Measurements from ENCODE around the gene GPC5.

- TF ChIP-seq YY1 (IDR thresholded peaks at IDR 0.05; ENCODE audit: insufficient read depth, insufficient read length) (no peak), SUZ12 (IDR thresholded peaks at IDR 0.05; ENCODE audit: extremely low read depth, insufficient read depth, insufficient read length) (no peak)
These were observed 197.3 kb downstream of the GPC5 start for GRCh38 chr13:91595677-91596076.
